H1 (cell line): ENCODE measurements around the gene TFF1. TPM values are rescaled to one million over a fixed set of nuclear protein-coding genes. Genes with fewer than 3 reads are reported as not detected.

Experiments used
- CTCF ChIA-PET: fragments of 300-600 bp; sonication (Branson Sonifier 250); formaldehyde crosslinking; loops from one replicate; lab custom pipeline; 2021; ENCODE audit not compliant: partially characterized antibody; lab: Charles Lee
- POLR2A ChIA-PET: fragments of 300-600 bp; sonication (Branson Sonifier 250); formaldehyde crosslinking; loops from one replicate; lab custom pipeline; 2021; ENCODE audit warnings: inconsistent platforms; ENCODE audit not compliant: partially characterized antibody; lab: Charles Lee
- DNase-seq, 2 experiments: peaks; one replicate each; pipeline versions ENCODE4 v3.0.0 to v3.0.0-alpha.2; 2010 to 2022; ENCODE audit warnings: low spot score in 2 of 2, low read depth in 1 of 2, mixed read lengths in 1 of 2
- FAIRE-seq: peaks from 2 replicates; lab custom pipeline; 2011; peaks lifted over from hg19 to GRCh38; lab: Jason Lieb, UNC
- H2AFZ ChIP-seq: 2 replicates; pipeline ENCODE4 v1.8.1; 2012; ENCODE audit warnings: low read length, inconsistent platforms
- H2AK5ac ChIP-seq: 2 replicates; pipeline ENCODE4 v1.6.1; 2013; ENCODE audit warnings: low read depth, low read length
- H2BK120ac ChIP-seq: replicated peaks from 2 replicates; pipeline ENCODE3; 2013; ENCODE audit warnings: low read depth, low read length, inconsistent platforms
- H2BK12ac ChIP-seq: 2 replicates; pipeline ENCODE4 v1.6.1; 2013; ENCODE audit warnings: low read depth, low read length
- H2BK15ac ChIP-seq: 2 replicates; pipeline ENCODE4 v1.6.1; 2013; ENCODE audit warnings: low read length
- H2BK20ac ChIP-seq: 2 replicates; pipeline ENCODE4 v1.6.1; 2013; ENCODE audit warnings: low read length
- H2BK5ac ChIP-seq: 2 replicates; pipeline ENCODE4 v1.6.1; 2013; ENCODE audit warnings: low read depth, low read length
- H3K14ac ChIP-seq: 2 replicates; pipeline ENCODE4 v1.6.1; 2013; ENCODE audit warnings: inconsistent platforms; ENCODE audit not compliant: insufficient read length
- H3K18ac ChIP-seq: 2 replicates; pipeline ENCODE4 v1.6.1; 2013; ENCODE audit warnings: low read length; ENCODE audit errors: extremely low read depth
- H3K23ac ChIP-seq: 2 replicates; pipeline ENCODE4 v1.6.1; 2013; ENCODE audit warnings: inconsistent platforms; ENCODE audit not compliant: insufficient read length
- H3K23me2 ChIP-seq: 2 replicates; pipeline ENCODE4 v1.6.1; 2013; ENCODE audit warnings: low read depth, low read length
- H3K27ac ChIP-seq: 2 replicates; pipeline ENCODE4 v1.6.1; 2011; ENCODE audit warnings: low read depth, low read length, inconsistent platforms
- H3K27me3 ChIP-seq, 4 experiments: replicated peaks in 1 of 4; 1 replicate in 1 of 4; 2 replicates in 3 of 4; pipeline versions ENCODE4 v1.6.1 to v1.8.1; 2011 to 2013; ENCODE audit warnings: low read length in 3 of 4, mild to moderate bottlenecking in 3 of 4, inconsistent platforms in 2 of 4, mixed read lengths in 2 of 4, moderate library complexity in 1 of 4; ENCODE audit not compliant: control insufficient read depth in 3 of 4, insufficient read depth in 3 of 4; ENCODE audit errors: extremely low read depth in 1 of 4
- H3K36me3 ChIP-seq, 4 experiments: 2 replicates each; pipeline versions ENCODE4 v1.6.1 to v1.8.1; 2011 to 2013; ENCODE audit warnings: mild to moderate bottlenecking in 4 of 4, low read length in 3 of 4, moderate library complexity in 2 of 4, control low read depth in 1 of 4, inconsistent platforms in 1 of 4; ENCODE audit not compliant: insufficient read depth in 4 of 4, control insufficient read depth in 2 of 4
- H3K4ac ChIP-seq: replicated peaks from 2 replicates; pipeline ENCODE3; 2013; ENCODE audit warnings: low read length, low read depth, mixed read lengths, inconsistent platforms; ENCODE audit not compliant: insufficient read length
- H3K4me1 ChIP-seq, 4 experiments: replicated peaks in 1 of 4; 1 replicate in 1 of 4; 2 replicates in 3 of 4; pipeline versions ENCODE4 v1.6.1 to v1.8.1; 2011 to 2013; ENCODE audit warnings: low read length in 3 of 4, inconsistent platforms in 2 of 4, mixed read lengths in 1 of 4; ENCODE audit not compliant: insufficient read depth in 4 of 4, control insufficient read depth in 3 of 4
- H3K4me2 ChIP-seq, 2 experiments: 2 replicates each; pipeline versions ENCODE4 v1.6.1 to v1.8.1; 2011 to 2013; ENCODE audit warnings: low read depth in 2 of 2, low read length in 2 of 2, control low read depth in 1 of 2, inconsistent platforms in 1 of 2, mild to moderate bottlenecking in 1 of 2; ENCODE audit not compliant: insufficient read depth in 1 of 2
- H3K4me3 ChIP-seq, 4 experiments: fragments of 200-600, 300-600 bp in 1 of 4; sonication (generic), shearing (Covaris generic), sonication (Bioruptor Twin) in 1 of 4; 2 replicates each; pipeline versions ENCODE4 v1.5.1 to v1.8.1; 2011 to 2016; ENCODE audit warnings: low read length in 4 of 4, low read depth in 3 of 4, control low read depth in 2 of 4, inconsistent platforms in 2 of 4, mild to moderate bottlenecking in 2 of 4, mixed read lengths in 1 of 4, moderate library complexity in 1 of 4; ENCODE audit not compliant: insufficient read depth in 2 of 4; ENCODE audit errors: extremely low read depth in 1 of 4
- H3K56ac ChIP-seq: replicated peaks from 2 replicates; pipeline ENCODE3; 2013; ENCODE audit warnings: low read depth, mild to moderate bottlenecking, mixed read lengths, low read length, inconsistent platforms; ENCODE audit not compliant: insufficient read length
- H3K79me1 ChIP-seq: 2 replicates; pipeline ENCODE4 v1.6.1; 2013; ENCODE audit warnings: low read depth, low read length, control low read depth
- H3K79me2 ChIP-seq, 2 experiments: 2 replicates each; pipeline versions ENCODE4 v1.6.1 to v1.8.1; 2012 to 2013; ENCODE audit warnings: low read length in 2 of 2, mild to moderate bottlenecking in 2 of 2, inconsistent platforms in 1 of 2; ENCODE audit not compliant: insufficient read depth in 2 of 2, control insufficient read depth in 1 of 2
- H3K9ac ChIP-seq, 4 experiments: replicated peaks in 1 of 4; 1 replicate in 1 of 4; 2 replicates in 3 of 4; pipeline versions ENCODE4 v1.6.1 to v1.8.1; 2011 to 2013; ENCODE audit warnings: low read depth in 3 of 4, low read length in 3 of 4, control low read depth in 2 of 4, mild to moderate bottlenecking in 2 of 4, moderate library complexity in 2 of 4, inconsistent platforms in 1 of 4; ENCODE audit errors: extremely low read depth in 1 of 4
- H3K9me3 ChIP-seq, 2 experiments: 2 replicates each; pipeline versions ENCODE4 v1.6.1 to v1.8.1; 2012 to 2013; ENCODE audit warnings: mild to moderate bottlenecking in 2 of 2, moderate library complexity in 2 of 2, control low read depth in 1 of 2, inconsistent platforms in 1 of 2, low read depth in 1 of 2, low read length in 1 of 2, mixed read lengths in 1 of 2; ENCODE audit not compliant: insufficient read depth in 2 of 2
- H4K20me1 ChIP-seq, 2 experiments: replicated peaks in 1 of 2; 2 replicates each; pipeline versions ENCODE3 to v1.8.1; 2011 to 2013; ENCODE audit warnings: inconsistent platforms in 2 of 2, low read length in 2 of 2, mild to moderate bottlenecking in 1 of 2; ENCODE audit not compliant: insufficient read depth in 2 of 2, control insufficient read depth in 1 of 2
- H4K5ac ChIP-seq: 2 replicates; pipeline ENCODE4 v1.6.1; 2013; ENCODE audit warnings: low read length, low read depth, mixed read lengths, inconsistent platforms; ENCODE audit not compliant: insufficient read length
- H4K8ac ChIP-seq: 2 replicates; pipeline ENCODE4 v1.8.0; 2013; ENCODE audit warnings: mild to moderate bottlenecking, moderate library complexity, low read length, inconsistent platforms; ENCODE audit not compliant: insufficient read depth; ENCODE audit errors: extremely low read depth
- H4K91ac ChIP-seq: replicated peaks from 2 replicates; pipeline ENCODE3; 2013; ENCODE audit warnings: low read length, mixed read lengths, inconsistent platforms; ENCODE audit not compliant: insufficient read length
- WGBS, 2 experiments: shearing (Covaris generic) in 1 of 2; methylation state at CpG; one replicate each; pipeline versions ENCODE4 v1.1.6 to v1.1.7; 2013 to 2015; ENCODE audit warnings: low lambda C conversion rate in 2 of 2, mixed read lengths in 2 of 2, inconsistent platforms in 1 of 2, low coverage in 1 of 2, missing lambda C conversion rate in 1 of 2; ENCODE audit not compliant: insufficient replicate concordance in 2 of 2, insufficient coverage in 1 of 2, insufficient read length in 1 of 2; ENCODE audit errors: extremely low coverage in 1 of 2, missing lambda C conversion rate in 1 of 2; 5-methylcytosine and 5-hydroxymethylcytosine counted together
- polyA plus RNA-seq, 7 experiments: library from polyadenylated mRNA; depleted of rRNA in 3 of 7; stranded (reverse) in 5 of 7; unstranded in 2 of 7; fragments of >200 nt in 5 of 7; fragments of 200-250 nt in 2 of 7; gene quantifications; 1 replicate in 5 of 7; 2 replicates in 1 of 7; 4 replicates in 1 of 7; pipeline versions ENCODE4 v1.2.1 to v1.2.3, GENCODE V29; 2011 to 2013; ENCODE audit warnings: missing spikeins in 2 of 7, mixed read lengths in 2 of 7
- total RNA-seq: library from RNA; stranded (reverse); fragmentation: NEBNext Ultra II Directional; extraction: Animal tissue kit (Norgen Biotek cat#: 25700); gene quantifications from 2 replicates; pipeline ENCODE4 v1.2.1, GENCODE V29; 2021

Gene TFF1
- total and polyA plus RNA-seq, 2 of the 8 experiments (the other 6 are each of a cell fraction or from before 2014, with no cell fraction given): not detected

- H3K79me2 ChIP-seq: no peaks in the 10 kb centered on the region
- H3K4me3 ChIP-seq: no peak overlapping the region
- H3K14ac ChIP-seq: no peak overlapping the region
- peaks cover 0 to 3% of the 10 kb centered on the region in 2 experiments for H4K20me1 ChIP-seq
- H2AFZ ChIP-seq: no peak overlapping the region
- no peak overlapping the region for H3K9ac ChIP-seq
- H2AK5ac ChIP-seq: no peak overlapping the region
- 94% methylated on average over 5 of the region's 5 CpGs; no CpG with 5 or more reads in 1 of the 2 experiments for WGBS, 2 experiments
- no peak overlapping the region for H2BK120ac ChIP-seq
- H3K79me1 ChIP-seq: no peaks in the 10 kb centered on the region
- H3K4me2 ChIP-seq: no peak overlapping the region
- peaks cover 0 to 3% (median 1%) of the 10 kb centered on the region in 4 experiments; a peak in 4 of 7 replicates for H3K4me1 ChIP-seq
- FAIRE-seq (no peak), DNase-seq (no peak)
- H4K5ac ChIP-seq: no peak overlapping the region
- no peak overlapping the region for H3K4ac ChIP-seq
- no peak overlapping the region for H3K23ac ChIP-seq
- no peak overlapping the region for H3K56ac ChIP-seq
- peak overlapping the region; percentile 42 for H4K91ac ChIP-seq
- H3K23me2 ChIP-seq: peaks cover 6% of the 10 kb centered on the region
- H2BK20ac ChIP-seq: 0 out of 2 replicates have a peak overlapping the region, but pooled peaks have one; percentile 61
- no peaks in the 10 kb centered on the region for H3K27me3 ChIP-seq
- no peak overlapping the region for H4K8ac ChIP-seq
- no peak overlapping the region for H2BK15ac ChIP-seq
- no peak overlapping the region for H3K18ac ChIP-seq
- H3K36me3 ChIP-seq: no peaks in the 10 kb centered on the region
- no peak overlapping the region for H2BK12ac ChIP-seq
- no peak overlapping the region for H2BK5ac ChIP-seq
- no peaks in the 10 kb centered on the region for H3K9me3 ChIP-seq
- CTCF ChIA-PET: interaction anchor here (1.1 to 4.2 kb wide), 7 partner anchors 18 to 153 kb away, joined by 3 to 19 read pairs (median 7); no protein-coding TSS in a partner anchor
- no peak overlapping the region for H3K27ac ChIP-seq
- POLR2A ChIA-PET: interaction anchor here (1.1 kb wide), 1 partner anchor 20 kb away, joined by 3 read pairs; no protein-coding TSS in a partner anchor
Observed at GRCh38 chr21:42412636-42412933, 46.2 kb upstream of the TFF1 start.
